ENCODE data around the gene CYP4F8. TPM values are rescaled to one million over a fixed set of nuclear protein-coding genes. Genes with fewer than 3 reads are reported as not detected.

CYP4F8 gene
- total and polyA plus RNA-seq, 2 of the 8 experiments (the other 6 are each of a cell fraction or from before 2014, with no cell fraction given): not detected

DNA sequence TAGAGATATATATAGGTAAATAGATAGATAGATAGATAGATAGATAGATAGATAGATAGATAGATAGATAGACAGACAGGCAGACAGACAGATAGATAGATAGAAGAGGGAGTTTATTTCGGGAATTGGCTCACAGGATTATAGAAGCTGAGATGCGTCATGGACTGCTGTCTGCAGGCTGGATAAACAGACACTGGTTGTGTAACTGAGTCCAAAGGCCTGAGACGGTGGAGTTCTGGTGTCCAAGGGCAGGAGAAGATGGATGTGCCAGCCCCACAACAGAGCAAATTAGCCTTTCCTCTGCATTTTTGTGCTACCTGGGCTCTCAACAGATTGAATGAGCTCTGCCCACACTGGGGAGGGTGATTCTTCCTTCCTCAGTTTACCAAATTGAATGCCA, 28.4 kb downstream of the CYP4F8 start (continued):
- TF ChIP-seq SIX5 (IDR thresholded peaks at IDR 0.05; ENCODE audit: low read depth, low read length) (no peak), SUZ12 (IDR thresholded peaks at IDR 0.05; ENCODE audit: low read length) (no peak), RBBP5 (IDR thresholded peaks at IDR 0.05; ENCODE audit: borderline replicate concordance, low read depth, low read length) (no peak), JUND (IDR thresholded peaks at IDR 0.05; ENCODE audit: low read length) (no peak), EZH2 (IDR thresholded peaks at IDR 0.05; ENCODE audit: low read depth, low read length, severe bottlenecking) (no peak), POLR2AphosphoS5 (IDR thresholded peaks at IDR 0.05; ENCODE audit: low read depth, low read length) (no peak)
- TF ChIP-seq, protein P1, sequence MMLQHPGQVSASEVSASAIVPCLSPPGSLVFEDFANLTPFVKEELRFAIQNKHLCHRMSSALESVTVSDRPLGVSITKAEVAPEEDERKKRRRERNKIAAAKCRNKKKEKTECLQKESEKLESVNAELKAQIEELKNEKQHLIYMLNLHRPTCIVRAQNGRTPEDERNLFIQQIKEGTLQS (IDR thresholded peaks at IDR 0.05; ENCODE audit: insufficient read depth, low read depth, low read length): no peak
